GM21526 (cell line): ENCODE measurements around the gene ATAD3C.
"Not testable (repeated sequence)": the region's sequence is repeated elsewhere in the genome, so short reads cannot be mapped to it uniquely, and the experiment has no call there.

Experiments used
- ATAC-seq: cut with Tn5 transposase; IDR thresholded peaks from one replicate; pipeline ENCODE4 v1.9.1; 2021; ENCODE audit warnings: moderate library complexity; ENCODE audit not compliant: unreplicated experiment, low FRiP score

ATAD3C gene

DNA sequence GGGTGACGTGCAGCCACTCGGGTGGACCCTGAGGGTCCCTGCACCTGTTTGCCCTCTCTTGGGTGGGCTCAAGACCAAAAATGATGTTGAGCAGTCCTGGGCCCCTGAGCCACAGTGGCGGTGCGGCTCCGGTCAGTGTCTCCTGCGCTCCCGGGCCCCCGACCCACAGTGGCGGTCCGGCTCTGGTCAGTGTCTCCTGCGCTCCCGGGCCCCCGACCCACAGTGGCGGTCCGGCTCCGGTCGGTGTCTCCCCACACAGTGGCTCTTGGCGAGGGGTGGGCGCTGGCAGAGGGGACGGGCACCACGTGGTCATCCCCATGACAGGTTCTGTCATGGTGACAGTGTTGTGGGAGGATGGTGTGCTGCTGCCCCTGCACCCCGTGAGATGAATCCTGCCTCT, 44.8 kb downstream of the ATAD3C start:
- ATAC-seq = not testable (repeated sequence)

DNA sequence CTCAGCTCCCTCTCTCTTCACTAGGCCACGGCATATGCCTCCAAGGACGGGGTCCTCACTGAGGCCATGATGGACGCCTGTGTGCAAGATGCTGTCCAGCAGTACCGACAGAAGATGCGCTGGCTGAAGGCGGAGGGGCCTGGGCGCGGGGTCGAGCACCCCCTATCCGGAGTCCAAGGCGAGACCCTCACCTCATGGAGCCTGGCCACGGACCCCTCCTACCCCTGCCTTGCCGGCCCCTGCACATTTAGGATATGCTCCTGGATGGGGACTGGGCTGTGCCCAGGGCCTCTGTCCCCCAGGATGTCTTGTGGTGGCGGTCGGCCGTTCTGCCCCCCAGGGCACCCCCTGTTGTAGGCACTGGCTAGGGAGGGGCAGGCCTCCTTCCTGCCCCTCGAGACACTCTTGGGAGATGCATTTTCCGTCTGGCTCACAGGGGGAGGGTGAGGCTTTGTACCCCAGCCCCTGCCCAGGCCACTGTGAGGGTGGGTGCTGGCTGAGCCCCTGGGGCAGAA, 46.0 kb downstream of the ATAD3C start:
- not testable (repeated sequence) for ATAC-seq

DNA sequence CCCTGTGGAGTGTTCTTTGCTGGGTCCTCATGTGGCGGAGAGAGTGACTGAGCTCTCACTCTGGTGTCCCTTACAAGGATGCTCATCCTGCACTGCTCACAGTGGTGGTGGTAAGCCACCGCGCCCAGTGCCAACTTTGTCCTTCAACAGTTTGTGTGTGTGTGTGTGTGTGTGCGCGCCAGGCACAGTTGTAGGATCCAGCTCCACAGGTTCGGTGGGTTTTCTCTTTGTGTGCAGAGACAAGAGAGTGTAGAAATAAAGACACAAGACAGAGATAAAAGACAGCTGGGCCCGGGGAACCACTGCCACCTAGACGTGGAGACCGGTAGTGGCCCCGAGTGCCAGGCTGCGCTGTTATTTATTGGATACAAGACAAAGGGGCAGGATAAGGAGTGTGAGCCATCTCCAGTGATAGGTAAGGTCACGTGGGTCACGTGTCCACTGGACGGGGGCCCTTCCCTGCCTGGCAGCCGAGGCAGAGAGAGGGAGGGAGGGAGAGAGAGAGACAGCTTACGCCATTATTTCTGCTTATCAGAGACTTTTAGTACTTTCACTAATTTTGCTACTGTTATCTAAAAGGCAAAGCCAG, 55.4 kb downstream of the ATAD3C start:
- ATAC-seq = not testable (repeated sequence)

DNA sequence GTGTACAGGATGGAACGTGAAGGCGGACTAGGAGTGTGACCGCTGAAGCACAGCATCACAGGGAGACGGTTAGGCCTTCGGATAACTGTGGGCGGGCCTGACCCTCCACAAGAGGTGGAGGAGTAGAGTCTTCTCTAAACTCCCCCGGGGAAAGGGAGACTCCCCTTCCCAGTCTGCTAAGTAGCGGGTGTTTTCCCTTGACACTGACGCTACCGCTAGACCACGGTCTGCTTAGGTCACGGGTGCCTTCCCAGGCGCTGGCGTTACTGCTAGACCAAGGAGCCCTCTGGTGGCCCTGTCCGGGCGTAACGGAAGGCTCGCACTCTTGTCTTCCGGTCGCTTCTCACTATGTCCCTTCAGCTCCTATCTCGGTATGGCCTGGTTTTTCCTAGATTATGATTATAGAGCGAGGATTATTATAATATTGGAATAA, 55.9 kb downstream of the ATAD3C start:
- not testable (repeated sequence) for ATAC-seq

DNA sequence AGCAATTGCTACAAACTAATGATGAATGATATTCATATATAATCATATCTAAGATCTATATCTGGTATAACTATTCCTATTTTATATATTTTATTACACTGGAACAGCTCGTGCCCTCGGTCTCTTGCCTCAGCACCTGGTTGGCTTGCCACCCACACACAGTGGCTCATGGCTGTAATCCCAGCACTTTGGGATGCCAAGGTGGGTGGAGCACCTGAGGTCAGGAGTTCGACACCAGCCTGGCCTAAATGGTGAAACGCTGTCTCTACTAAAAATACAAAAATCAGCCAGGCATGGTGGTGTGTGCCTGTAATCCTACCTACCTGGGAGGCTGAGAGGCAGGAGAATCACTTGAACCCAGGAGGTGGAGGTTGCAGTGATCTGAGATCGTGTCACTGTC, 56.3 kb downstream of the ATAD3C start:
- ATAC-seq = not testable (repeated sequence)

DNA sequence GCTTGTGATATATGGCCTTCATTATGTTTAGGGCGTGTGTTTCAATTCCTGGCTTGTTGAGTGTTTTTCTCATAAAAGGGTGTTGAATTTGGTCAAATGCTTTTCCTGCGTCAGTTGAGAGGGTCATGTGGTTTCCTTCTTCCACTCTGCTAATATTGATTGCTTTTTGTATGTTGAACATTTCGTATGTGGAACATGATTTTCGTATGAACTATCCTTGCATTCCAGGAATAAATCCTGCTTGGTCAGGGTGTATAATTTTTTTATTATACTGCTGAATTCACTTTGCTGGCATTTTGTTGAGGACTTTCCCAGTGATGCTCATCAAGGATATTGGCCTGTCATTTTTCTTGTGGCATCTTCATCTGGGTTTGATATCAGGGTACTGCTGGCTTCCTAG, 57.8 kb downstream of the ATAD3C start:
- ATAC-seq = no peak

DNA sequence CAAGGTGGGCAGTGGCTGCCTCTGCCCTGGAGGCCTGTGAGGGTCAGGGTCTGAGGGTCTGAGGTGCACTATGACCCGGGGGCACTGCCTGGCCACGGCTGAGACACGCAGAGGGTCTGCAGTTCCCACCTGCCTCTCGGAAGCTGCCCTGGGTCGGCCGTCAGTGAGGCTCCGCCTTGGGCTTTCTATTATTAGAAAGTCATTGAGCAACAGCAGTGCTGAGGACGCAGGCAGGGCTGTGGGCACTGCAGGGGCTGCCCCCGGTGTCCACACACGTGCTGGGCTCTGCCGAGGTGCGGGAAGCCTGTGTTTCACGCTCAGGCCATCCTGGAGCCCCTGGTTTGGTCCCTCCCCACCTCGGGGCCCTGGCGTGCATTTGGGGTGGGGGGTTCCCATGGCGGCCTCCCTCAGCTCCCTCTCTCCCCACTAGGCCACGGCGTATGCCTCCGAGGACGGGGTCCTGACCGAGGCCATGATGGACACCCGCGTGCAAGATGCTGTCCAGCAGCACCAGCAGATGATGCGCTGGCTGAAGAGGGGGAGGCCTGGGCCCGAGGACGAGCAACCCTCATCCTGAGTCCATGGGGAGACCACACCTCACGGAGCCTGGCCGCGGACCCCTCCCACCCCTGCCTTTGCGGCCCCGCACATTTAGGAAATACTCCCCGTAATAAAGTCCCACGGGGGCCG, 59.4 kb downstream of the ATAD3C start:
- not testable (repeated sequence) for ATAC-seq

DNA sequence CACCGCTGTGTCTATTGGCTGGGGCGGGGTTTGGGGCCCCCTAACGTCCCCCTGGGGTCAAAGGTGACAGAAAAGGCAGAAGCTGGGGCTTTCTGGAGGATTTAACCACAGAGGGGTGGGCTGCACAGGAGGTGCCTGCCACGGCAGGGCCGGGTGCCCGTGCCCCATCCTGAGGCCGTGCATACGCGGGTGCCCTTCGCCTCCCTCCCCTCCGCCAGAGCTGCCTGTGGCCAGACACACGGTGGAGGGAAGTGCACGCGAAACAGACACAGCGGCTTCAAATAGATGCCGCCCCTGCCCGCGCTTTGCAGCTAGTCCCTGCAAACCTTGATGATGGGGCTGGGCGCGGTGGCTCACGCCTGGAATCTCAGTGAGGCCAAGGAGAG, 60.0 kb downstream of the ATAD3C start:
- not testable (repeated sequence) for ATAC-seq

DNA sequence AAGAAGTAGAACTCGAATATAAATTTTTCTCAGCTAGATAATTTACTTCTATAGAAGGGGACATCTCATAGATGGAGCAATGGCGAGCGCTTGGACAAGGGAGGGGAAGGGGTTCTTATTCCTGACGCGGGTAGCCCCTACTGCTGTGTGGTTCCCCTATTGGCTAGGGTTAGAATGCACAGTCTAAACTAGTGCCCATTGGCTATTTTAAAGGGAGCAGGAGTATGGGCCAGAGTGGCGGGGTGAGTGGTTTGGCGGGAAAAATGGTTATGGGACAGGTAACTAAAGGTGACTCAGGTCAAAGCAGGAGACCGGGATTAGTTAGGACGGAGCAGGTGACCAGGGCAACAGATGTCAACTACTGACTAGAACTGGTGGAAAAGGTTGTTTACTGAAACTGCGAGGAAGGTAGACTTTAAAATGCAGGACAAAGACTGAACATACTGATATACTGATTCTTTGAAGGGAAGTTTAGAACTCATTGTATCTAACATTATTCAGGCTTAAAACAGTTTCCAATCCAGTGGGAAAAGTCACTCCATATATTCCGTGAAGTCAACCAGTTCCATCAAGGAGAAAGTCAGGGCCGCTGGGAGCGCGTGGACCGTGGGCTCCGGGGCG, 61.5 kb downstream of the ATAD3C start:
- ATAC-seq = no peak

DNA sequence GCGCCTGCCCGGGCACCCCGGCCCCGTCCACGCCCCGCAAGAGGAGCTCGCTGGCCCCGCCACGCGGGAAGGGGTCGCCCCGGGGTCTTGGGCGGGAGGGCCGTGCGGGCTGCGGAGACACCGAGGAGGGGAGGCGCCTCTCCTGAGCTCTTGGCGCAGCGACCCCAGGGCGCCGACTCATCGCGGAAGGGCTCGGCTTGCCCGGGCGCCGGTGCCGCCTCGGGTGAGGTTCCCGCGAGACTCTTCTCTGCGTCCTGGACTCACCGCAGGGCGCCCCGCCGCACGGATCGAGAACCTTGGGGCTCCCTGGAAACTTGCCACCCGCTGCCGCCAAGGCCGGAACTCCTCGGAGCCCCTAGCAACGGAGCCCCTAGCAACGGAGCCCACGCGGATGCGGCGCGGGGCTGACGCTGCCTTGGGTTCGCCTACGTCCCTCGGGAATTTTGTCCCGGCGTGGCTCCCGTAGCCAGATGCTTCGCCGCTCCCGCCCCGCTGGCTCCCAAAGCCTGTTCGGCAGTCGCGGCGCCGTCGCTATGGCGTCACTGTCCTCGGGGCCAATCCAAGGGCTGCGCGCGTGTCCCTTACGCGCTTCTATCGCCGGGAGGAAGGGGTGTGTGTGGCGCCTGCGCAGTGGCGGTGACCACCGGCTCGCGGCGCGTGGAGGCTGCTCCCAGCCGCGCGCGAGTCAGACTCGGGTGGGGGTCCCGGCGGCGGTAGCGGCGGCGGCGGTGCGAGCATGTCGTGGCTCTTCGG, 62.2 kb downstream of the ATAD3C start, which contains the start of gene ATAD3A:
Gene ATAD3A (plus strand): TSS at position 630 of the 753 bp plus-strand sequence. CDS start 107 bp downstream, at position 737.
- peak; percentile 77 for ATAC-seq

DNA sequence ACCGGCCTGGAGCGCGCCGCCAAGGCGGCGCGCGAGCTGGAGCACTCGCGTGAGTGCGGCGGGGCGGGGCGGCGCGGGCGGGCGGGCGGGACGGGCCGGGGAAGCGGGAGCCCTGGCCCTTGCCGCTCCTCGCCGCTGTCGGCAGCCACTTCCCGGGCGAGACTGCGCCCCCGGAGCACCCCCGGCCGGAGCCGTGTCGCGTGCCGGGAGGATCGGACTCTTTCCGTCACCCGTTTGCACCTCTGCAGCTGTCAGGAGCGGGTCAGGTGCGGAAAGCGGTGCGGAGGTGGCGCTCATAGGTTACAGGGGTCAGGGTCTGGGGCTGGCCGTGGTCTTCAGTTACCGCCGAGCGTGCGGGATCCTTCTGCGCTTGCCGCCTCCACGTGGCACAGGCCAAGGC, 62.9 kb downstream of the ATAD3C start:
- ATAC-seq = not testable (repeated sequence)

DNA sequence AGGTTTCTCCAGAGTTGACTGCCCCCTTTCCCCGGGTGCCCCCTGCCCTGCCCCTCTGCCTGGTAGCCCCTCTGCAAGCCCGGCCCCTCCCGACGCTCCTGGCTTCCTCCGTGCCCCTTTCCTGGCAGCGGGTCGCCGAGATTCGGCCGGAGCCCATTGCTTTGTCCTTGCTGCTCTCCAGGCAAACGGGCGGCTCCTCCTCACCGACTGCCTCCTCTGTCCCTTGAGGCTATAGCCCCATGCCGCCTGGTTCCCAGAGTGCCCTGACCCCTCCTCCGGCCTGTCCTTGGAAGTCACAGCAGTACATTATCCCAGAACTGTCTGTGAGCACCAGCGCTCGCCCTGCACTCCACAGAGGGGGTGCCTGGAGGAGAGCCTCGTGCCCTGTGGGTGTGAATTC, 64.2 kb downstream of the ATAD3C start:
- ATAC-seq = not testable (repeated sequence)

DNA sequence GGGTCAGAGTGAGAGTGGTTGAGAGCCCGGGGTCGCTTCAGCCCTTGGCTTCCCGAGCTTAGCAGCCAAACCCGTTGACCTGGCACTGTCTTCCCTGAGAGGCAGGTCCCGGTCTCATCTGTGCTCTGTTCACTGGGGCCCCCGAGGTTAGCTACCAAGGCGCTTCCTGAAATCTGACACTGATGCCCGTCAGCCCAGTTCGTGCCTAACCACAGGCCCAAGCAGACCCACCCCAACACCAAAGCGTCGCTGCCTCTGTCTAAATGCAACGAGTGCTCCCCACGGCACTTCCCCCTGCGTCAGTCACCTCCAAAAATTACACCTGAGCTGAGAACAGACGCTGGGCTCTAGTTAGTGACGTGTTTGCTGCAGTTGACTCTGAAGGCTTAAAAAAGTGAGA, 64.9 kb downstream of the ATAD3C start:
- ATAC-seq = not testable (repeated sequence)

DNA sequence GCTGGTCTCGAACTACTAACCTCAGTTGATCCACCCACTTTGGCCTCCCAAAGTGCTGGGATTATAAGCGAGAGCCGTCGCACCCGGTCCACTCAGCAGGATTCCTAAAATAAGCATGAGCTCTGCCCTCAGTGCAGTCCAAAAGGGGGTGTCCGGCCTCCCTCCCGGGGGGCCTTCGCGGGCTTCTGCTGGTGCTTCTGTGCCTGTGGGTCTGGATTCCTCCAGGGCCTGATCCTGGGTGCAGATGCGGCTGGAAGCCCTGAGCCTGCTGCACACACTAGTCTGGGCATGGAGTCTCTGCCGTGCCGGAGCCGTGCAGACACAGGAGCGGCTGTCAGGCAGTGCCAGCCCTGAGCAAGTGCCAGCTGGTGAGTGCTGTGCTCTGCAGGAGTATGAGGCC, 67.4 kb downstream of the ATAD3C start:
- ATAC-seq = not testable (repeated sequence)

DNA sequence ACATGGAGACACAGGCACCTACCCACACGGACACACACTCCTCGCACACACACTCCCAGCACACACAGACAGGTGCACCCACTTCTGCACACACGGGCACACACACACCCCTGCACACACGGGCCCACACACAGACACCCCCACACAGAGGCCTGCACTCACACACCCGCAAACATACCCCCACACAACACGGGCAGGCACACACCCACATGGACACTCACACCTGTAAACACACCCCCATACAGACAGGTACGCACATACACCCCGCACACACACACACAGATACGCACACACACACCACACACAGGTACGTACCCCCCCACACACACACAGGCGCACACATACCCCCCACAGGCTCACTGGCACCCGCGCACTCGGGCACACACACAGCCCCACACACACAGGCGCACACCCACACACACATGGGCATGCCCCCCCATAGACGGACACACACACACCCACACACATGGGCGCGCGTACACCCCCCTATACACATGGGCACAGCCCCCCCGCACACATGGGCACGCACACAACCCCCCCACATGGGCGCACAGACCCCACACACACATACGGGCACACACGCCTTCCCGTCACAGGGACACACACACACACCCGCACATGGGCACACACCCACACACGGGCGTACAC, 68.6 kb downstream of the ATAD3C start:
- ATAC-seq = no peak

DNA sequence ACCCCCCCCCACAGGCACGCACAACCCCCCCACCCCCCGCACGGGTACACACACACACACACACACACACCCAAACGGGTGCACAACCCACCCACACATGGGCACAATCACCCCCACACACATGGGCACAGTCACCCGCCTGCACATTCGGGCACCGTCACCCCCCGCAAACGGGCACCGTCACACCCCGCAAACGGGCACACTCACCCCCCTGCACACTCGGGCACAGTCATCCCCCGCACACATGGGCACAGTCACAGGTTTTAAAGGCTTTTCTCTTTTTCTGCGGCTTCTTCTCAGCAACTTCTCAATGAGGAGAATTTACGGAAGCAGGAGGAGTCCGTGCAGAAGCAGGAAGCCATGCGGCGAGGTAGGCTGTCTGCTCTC, 69.1 kb downstream of the ATAD3C start:
- ATAC-seq = not testable (repeated sequence)
